ENCODE measurements around the gene ENPP3.

- TF ChIP-seq POLR2A (IDR thresholded peaks at IDR 0.05; ENCODE audit: low read length) (no peak), GATA1 (IDR thresholded peaks at IDR 0.05; ENCODE audit: low read depth, low read length) (no peak)
Measured at GRCh38 chr6:131687022-131687421, 49.9 kb downstream of the ENPP3 start.
